ENCODE measurements around the gene RANBP3.
"Not testable (repeated sequence)": the region's sequence is repeated elsewhere in the genome, so short reads cannot be mapped to it uniquely, and the experiment has no call there.

RANBP3 gene

DNA sequence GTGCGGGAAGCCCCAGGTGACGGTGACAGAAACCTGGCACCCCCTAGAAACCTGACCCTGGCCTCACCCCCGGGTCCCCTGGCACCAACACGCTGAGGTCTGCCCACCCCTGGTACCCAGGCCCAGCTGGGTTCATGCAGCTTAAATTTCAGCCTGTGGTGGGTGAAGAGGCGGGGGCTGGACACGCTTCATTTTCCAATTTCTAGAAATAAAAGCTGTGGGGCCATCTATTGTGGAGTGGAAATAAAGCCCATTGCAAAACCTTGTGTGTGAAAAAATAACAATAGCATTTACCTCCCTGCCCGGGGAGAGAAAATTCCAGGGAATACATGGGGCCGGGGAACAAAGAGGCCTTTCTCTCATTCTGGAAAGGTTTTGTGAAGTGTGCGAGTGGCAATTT, 100.1 kb downstream of the RANBP3 start:
- DNase-seq, result no peak

DNA sequence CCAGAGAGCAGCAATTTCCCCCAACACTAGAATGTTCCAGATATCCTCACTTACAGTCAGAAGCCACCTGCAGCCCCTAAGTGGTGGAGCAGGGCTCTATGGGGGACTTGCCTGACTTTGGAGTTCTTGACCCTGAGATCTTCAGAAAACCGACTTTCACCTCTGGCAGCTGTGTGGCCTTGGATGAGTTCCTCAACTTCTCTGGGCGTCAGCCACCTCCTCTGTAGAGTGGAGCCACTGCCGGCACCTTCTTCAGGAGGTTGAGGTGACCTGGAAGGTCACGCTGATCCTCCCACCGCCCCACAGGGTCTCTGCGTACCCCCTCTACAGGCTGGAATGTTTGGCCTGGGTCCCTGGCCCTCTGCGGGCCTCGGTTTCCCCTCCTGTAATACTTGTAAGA, 100.5 kb downstream of the RANBP3 start:
- no peak for DNase-seq

DNA sequence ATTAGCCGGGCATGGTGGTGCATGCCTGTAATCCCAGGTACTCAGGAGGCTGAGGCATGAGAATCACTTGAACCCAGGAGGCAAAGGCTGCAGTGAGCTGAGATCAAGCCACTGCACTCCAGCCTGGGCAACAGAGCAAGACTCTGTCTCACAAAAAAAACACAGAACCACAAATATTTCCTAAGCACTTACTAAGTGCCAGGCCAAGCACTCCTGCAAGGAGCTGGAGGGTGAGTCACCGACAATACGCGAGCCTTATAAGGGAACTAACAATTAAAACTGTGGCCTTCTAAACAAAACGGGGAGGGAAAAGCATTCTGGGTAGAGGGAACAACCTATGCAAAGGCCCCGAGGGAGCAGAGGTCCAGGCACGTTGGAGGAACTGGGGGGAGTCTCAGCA, 103.4 kb downstream of the RANBP3 start:
- DNase-seq, result not testable (repeated sequence)

- no peak for DNase-seq
Observed at GRCh38 chr19:5873617-5874199, 104.2 kb downstream of the RANBP3 start.

GRCh38 chr19:5870986-5871394, 107.0 kb downstream of the RANBP3 start:
- no peak for DNase-seq

DNA sequence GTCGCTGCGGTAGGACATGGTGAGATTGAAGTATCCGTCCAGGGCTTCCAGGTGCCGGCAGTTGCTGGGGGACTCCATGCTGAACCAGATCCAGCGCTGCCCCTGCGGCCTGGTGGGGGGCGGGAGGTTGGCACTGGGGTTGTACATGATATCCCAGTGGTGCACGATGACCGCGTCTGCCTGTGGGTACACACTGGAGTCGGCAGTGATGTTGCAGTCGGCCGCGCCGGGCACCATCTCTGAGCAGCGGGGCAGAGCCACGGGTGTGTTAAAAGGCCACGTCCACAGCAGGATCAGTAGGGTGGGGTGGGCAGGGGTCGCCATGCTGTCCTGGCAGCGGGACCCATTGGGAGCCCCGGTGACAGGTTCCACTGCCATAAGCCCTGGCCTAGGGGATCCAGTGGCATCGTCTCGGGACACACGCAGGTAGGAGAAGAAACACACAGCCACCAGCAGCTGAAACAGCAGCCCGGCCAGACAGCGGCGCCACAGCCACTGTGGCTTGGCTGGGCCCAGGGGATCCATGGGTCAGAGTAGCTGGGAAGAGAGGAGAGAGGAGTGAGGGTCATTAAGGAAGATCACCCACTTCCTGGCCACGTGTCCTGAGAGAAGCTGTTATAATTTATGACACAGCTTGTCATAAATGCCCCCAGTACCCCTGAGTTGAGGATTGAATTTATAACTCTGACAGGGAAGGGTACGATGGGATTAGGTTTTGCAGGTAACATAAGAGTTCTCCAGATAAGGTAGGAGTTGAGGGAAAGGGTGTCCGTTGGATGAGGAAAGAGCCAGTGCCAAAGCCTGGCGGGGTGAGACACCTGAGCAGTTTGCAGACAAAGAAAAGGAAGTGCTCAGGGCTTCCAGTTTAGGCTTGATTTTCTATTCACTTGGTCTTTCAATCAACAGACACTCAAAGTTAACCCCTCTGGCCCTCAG, 110.5 kb downstream of the RANBP3 start:
- DNase-seq, result no peak
